AG04450 (cell line): ENCODE data around the gene PSMD7. TPM values are rescaled to one million over a fixed set of nuclear protein-coding genes. Genes with fewer than 3 reads are reported as not detected.
"Not testable (repeated sequence)": the region's sequence is repeated elsewhere in the genome, so short reads cannot be mapped to it uniquely, and the experiment has no call there.

Experiments used
- CTCF ChIA-PET: fragments of 300-600, 350-600 bp; formaldehyde crosslinking; extraction: SDS; loops from one replicate; lab custom pipeline; 2022; ENCODE audit warnings: antibody characterized with exemption, inconsistent platforms; lab: Charles Lee
- POLR2A ChIA-PET: fragments of 350-600 bp; formaldehyde crosslinking; extraction: SDS; loops from one replicate; lab custom pipeline; 2021; ENCODE audit warnings: antibody characterized with exemption, inconsistent platforms; lab: Yijun Ruan, JAX
- DNase-seq: peaks from one replicate; pipeline ENCODE4 v3.0.0-alpha.2; 2011; ENCODE audit warnings: low read depth, low spot score
- H3K27ac ChIP-seq: one replicate; pipeline ENCODE4 v1.5.1; 2012; ENCODE audit warnings: low read depth, low read length, control low read depth
- H3K27me3 ChIP-seq: one replicate; pipeline ENCODE4 v1.6.0; 2012; ENCODE audit warnings: low read length; ENCODE audit not compliant: control insufficient read depth, insufficient read depth
- H3K4me3 ChIP-seq: 2 replicates; pipeline ENCODE4 v1.5.1; 2011; ENCODE audit warnings: mild to moderate bottlenecking, low read depth, low read length, control low read depth
- H3K9me3 ChIP-seq: 2 replicates; pipeline ENCODE4 v1.5.1; 2012; ENCODE audit warnings: low read length; ENCODE audit not compliant: control insufficient read depth, insufficient read depth
- CTCF ChIP-seq: IDR thresholded peaks from 2 replicates; pipeline ENCODE4 v1.5.1; 2011; ENCODE audit warnings: low read depth, low read length, control low read depth, inconsistent platforms
- polyA plus RNA-seq: library from polyadenylated mRNA; depleted of rRNA; stranded (reverse); fragments of >200 nt; gene quantifications from 2 replicates; pipeline ENCODE4 v1.2.3, GENCODE V29; 2011

The PSMD7 gene
- polyA plus RNA-seq, 1 experiment = 153 TPM

- no peaks in the 10 kb centered on the region for H3K9me3 ChIP-seq
- no peaks in the 10 kb centered on the region for H3K27me3 ChIP-seq
- no peak overlapping the region for H3K27ac ChIP-seq
- DNase-seq = no peak
- CTCF ChIA-PET = no interaction called here
- H3K4me3 ChIP-seq = no peak overlapping the region
- POLR2A ChIA-PET = no interaction called here
- no peak for TF ChIP-seq CTCF
Measured at GRCh38 chr16:74320707-74321106, 24.1 kb downstream of the PSMD7 start.

- CTCF ChIA-PET = no interaction called here
- no peak for TF ChIP-seq CTCF
Measured at GRCh38 chr16:74321356-74321755, 24.7 kb downstream of the PSMD7 start.

GRCh38 chr16:74322301-74322710 is 25.7 kb downstream of the PSMD7 start:
- Histone ChIP-seq H3K27ac (no peak overlapping the region), H3K27me3 (no peaks in the 10 kb centered on the region), H3K4me3 (no peak overlapping the region), H3K9me3 (no peaks in the 10 kb centered on the region)
- ChIA-PET POLR2A (no interaction called here), CTCF (interaction anchor here (0.7 kb wide), 1 partner anchor 490 kb away, joined by 3 read pairs; no protein-coding TSS in a partner anchor)
- TF ChIP-seq CTCF = no peak
- no peak for DNase-seq

More at GRCh38 chr16:74321356-74321755, 24.7 kb downstream of the PSMD7 start:
- H3K27me3 ChIP-seq = no peaks in the 10 kb centered on the region
- H3K4me3 ChIP-seq = no peak overlapping the region
- no peaks in the 10 kb centered on the region for H3K9me3 ChIP-seq
- no peak for DNase-seq
- H3K27ac ChIP-seq = no peak overlapping the region
- POLR2A ChIA-PET = no interaction called here

- CTCF ChIA-PET = interaction anchor here (0.7 to 0.9 kb wide), 2 partner anchors 11 to 15 kb away, joined by 3 to 4 read pairs; no protein-coding TSS in a partner anchor
Measured at GRCh38 chr16:74324777-74325176, 28.2 kb downstream of the PSMD7 start.

GRCh38 chr16:74325641-74326040 is 29.0 kb downstream of the PSMD7 start:
- no peak overlapping the region for H3K4me3 ChIP-seq
- POLR2A ChIA-PET = no interaction called here
- no peaks in the 10 kb centered on the region for H3K27me3 ChIP-seq
- TF ChIP-seq CTCF = no peak
- no peak for DNase-seq
- no peaks in the 10 kb centered on the region for H3K9me3 ChIP-seq
- no peak overlapping the region for H3K27ac ChIP-seq
- CTCF ChIA-PET = interaction anchor here (1.2 kb wide), 1 partner anchor 16 kb away, joined by 3 read pairs; no protein-coding TSS in a partner anchor

More at GRCh38 chr16:74324777-74325176, 28.2 kb downstream of the PSMD7 start:
- not testable (repeated sequence) for H3K27me3 ChIP-seq, H3K27ac ChIP-seq, H3K4me3 ChIP-seq, H3K9me3 ChIP-seq, DNase-seq
- POLR2A ChIA-PET = interaction anchor here (0.9 kb wide), 1 partner anchor 396 kb away, joined by 3 read pairs; no protein-coding TSS in a partner anchor

- CTCF ChIA-PET, H3K27me3 ChIP-seq, POLR2A ChIA-PET, H3K27ac ChIP-seq, H3K4me3 ChIP-seq, DNase-seq, H3K9me3 ChIP-seq: not testable (repeated sequence)
Measured at GRCh38 chr16:74328346-74328745, 31.7 kb downstream of the PSMD7 start.

- POLR2A ChIA-PET, H3K4me3 ChIP-seq, DNase-seq, H3K27ac ChIP-seq, H3K27me3 ChIP-seq, H3K9me3 ChIP-seq, CTCF ChIA-PET: not testable (repeated sequence)
Measured at GRCh38 chr16:74332469-74332868, 35.9 kb downstream of the PSMD7 start.

- CTCF ChIA-PET, DNase-seq, H3K4me3 ChIP-seq, H3K27ac ChIP-seq, H3K9me3 ChIP-seq, H3K27me3 ChIP-seq, POLR2A ChIA-PET: not testable (repeated sequence)
Measured at GRCh38 chr16:74337506-74337905, 40.9 kb downstream of the PSMD7 start.

GRCh38 chr16:74339226-74339625 is 42.6 kb downstream of the PSMD7 start:
- H3K4me3 ChIP-seq, H3K27me3 ChIP-seq, H3K27ac ChIP-seq, CTCF ChIA-PET, H3K9me3 ChIP-seq, POLR2A ChIA-PET, DNase-seq: not testable (repeated sequence)
